ENCODE results near the gene FAM180A. TPM values are rescaled to one million over a fixed set of nuclear protein-coding genes. Genes with fewer than 3 reads are reported as not detected.

FAM180A gene
- polyA plus RNA-seq, 4 donors: 1.3 TPM; not detected in 3

GRCh38 chr7:135755351-135755753 lies 6.7 kb upstream of the FAM180A start:
- Histone ChIP-seq H3K4me3 (ENCODE audit: low read depth in 1 of 3, low read length in 3 of 3) (no peak overlapping the region), H3K9me3 (ENCODE audit: control insufficient read depth in 2 of 2, insufficient read depth in 1 of 2, low read depth in 1 of 2, low read length in 1 of 2) (no peaks in the 10 kb centered on the region), H3K4me1 (ENCODE audit: control insufficient read depth in 3 of 3, insufficient read depth in 2 of 3, low read depth in 1 of 3, low read length in 2 of 3) (peaks cover 0 to 2% (median 0%) of the 10 kb centered on the region in 3 donors), H3K27ac (ENCODE audit: low read depth in 1 of 3, low read length in 2 of 3) (no peak overlapping the region), H3K27me3 (ENCODE audit: control insufficient read depth in 3 of 3, insufficient read depth in 3 of 3, low read length in 3 of 3) (peaks cover 0 to 8% (median 0%) of the 10 kb centered on the region in 3 donors), H3K36me3 (ENCODE audit: control insufficient read depth in 3 of 3, insufficient read depth in 2 of 3, low read depth in 1 of 3, low read length in 3 of 3) (no peaks in the 10 kb centered on the region)
- DNase-seq: no peak
- 88 to 90% (median 90%) methylated on average over 11 of the region's 11 CpGs for WGBS, 3 donors
- no peak for FAIRE-seq

GRCh38 chr7:135753616-135754413 lies 5.2 kb upstream of the FAM180A start:
- H3K36me3 ChIP-seq (ENCODE audit: control insufficient read depth in 3 of 3, insufficient read depth in 2 of 3, low read depth in 1 of 3, low read length in 3 of 3): no peaks in the 10 kb centered on the region
- H3K27ac ChIP-seq (ENCODE audit: low read depth in 1 of 3, low read length in 2 of 3): no peak overlapping the region
- no peak for DNase-seq
- WGBS, 3 donors: 85 to 88% (median 85%) methylated on average over 8 of the region's 8 CpGs
- FAIRE-seq: no peak
- peaks cover 0 to 2% (median 0%) of the 10 kb centered on the region in 3 donors for H3K4me1 ChIP-seq (ENCODE audit: control insufficient read depth in 3 of 3, insufficient read depth in 2 of 3, low read depth in 1 of 3, low read length in 2 of 3)
- no peak overlapping the region for H3K4me3 ChIP-seq (ENCODE audit: low read depth in 1 of 3, low read length in 3 of 3)
- no peaks in the 10 kb centered on the region for H3K9me3 ChIP-seq (ENCODE audit: control insufficient read depth in 2 of 2, insufficient read depth in 1 of 2, low read depth in 1 of 2, low read length in 1 of 2)
- peaks cover 0 to 8% (median 0%) of the 10 kb centered on the region in 3 donors for H3K27me3 ChIP-seq (ENCODE audit: control insufficient read depth in 3 of 3, insufficient read depth in 3 of 3, low read length in 3 of 3)

- no peak overlapping the region for H3K4me3 ChIP-seq (ENCODE audit: low read depth in 1 of 3, low read length in 3 of 3)
- H3K27ac ChIP-seq (ENCODE audit: low read depth in 1 of 3, low read length in 2 of 3): no peak overlapping the region
- H3K27me3 ChIP-seq (ENCODE audit: control insufficient read depth in 3 of 3, insufficient read depth in 3 of 3, low read length in 3 of 3): no peaks in the 10 kb centered on the region
- FAIRE-seq: no peak
- no peaks in the 10 kb centered on the region for H3K36me3 ChIP-seq (ENCODE audit: control insufficient read depth in 3 of 3, insufficient read depth in 2 of 3, low read depth in 1 of 3, low read length in 3 of 3)
- H3K9me3 ChIP-seq (ENCODE audit: control insufficient read depth in 2 of 2, insufficient read depth in 1 of 2, low read depth in 1 of 2, low read length in 1 of 2): no peaks in the 10 kb centered on the region
- WGBS, 3 donors: 85 to 87% (median 85%) methylated on average over 8 of the region's 8 CpGs
- DNase-seq: no peak
- no peaks in the 10 kb centered on the region for H3K4me1 ChIP-seq (ENCODE audit: control insufficient read depth in 3 of 3, insufficient read depth in 2 of 3, low read depth in 1 of 3, low read length in 2 of 3)
Observed at GRCh38 chr7:135747366-135747765, 1.2 kb downstream of the FAM180A start.

GRCh38 chr7:135745703-135746312 lies 2.8 kb downstream of the FAM180A start:
- no peaks in the 10 kb centered on the region for H3K36me3 ChIP-seq (ENCODE audit: control insufficient read depth in 3 of 3, insufficient read depth in 2 of 3, low read depth in 1 of 3, low read length in 3 of 3)
- H3K4me1 ChIP-seq (ENCODE audit: control insufficient read depth in 3 of 3, insufficient read depth in 2 of 3, low read depth in 1 of 3, low read length in 2 of 3): no peaks in the 10 kb centered on the region
- H3K4me3 ChIP-seq (ENCODE audit: low read depth in 1 of 3, low read length in 3 of 3): no peak overlapping the region
- H3K9me3 ChIP-seq (ENCODE audit: control insufficient read depth in 2 of 2, insufficient read depth in 1 of 2, low read depth in 1 of 2, low read length in 1 of 2): no peaks in the 10 kb centered on the region
- H3K27me3 ChIP-seq (ENCODE audit: control insufficient read depth in 3 of 3, insufficient read depth in 3 of 3, low read length in 3 of 3): no peaks in the 10 kb centered on the region
- WGBS, 3 donors: 56 to 68% (median 61%) methylated on average over 9 of the region's 9 CpGs
- peak overlapping the region in 1 of 3 donors; percentile 57 for H3K27ac ChIP-seq (ENCODE audit: low read depth in 1 of 3, low read length in 2 of 3)
- FAIRE-seq (no peak), DNase-seq (peak in 1 of 2 donors; percentile 5)

GRCh38 chr7:135744938-135745702 lies 3.5 kb downstream of the FAM180A start:
- Histone ChIP-seq H3K4me3 (ENCODE audit: low read depth in 1 of 3, low read length in 3 of 3) (no peak overlapping the region), H3K9me3 (ENCODE audit: control insufficient read depth in 2 of 2, insufficient read depth in 1 of 2, low read depth in 1 of 2, low read length in 1 of 2) (no peaks in the 10 kb centered on the region), H3K36me3 (ENCODE audit: control insufficient read depth in 3 of 3, insufficient read depth in 2 of 3, low read depth in 1 of 3, low read length in 3 of 3) (no peaks in the 10 kb centered on the region), H3K27me3 (ENCODE audit: control insufficient read depth in 3 of 3, insufficient read depth in 3 of 3, low read length in 3 of 3) (no peaks in the 10 kb centered on the region), H3K4me1 (ENCODE audit: control insufficient read depth in 3 of 3, insufficient read depth in 2 of 3, low read depth in 1 of 3, low read length in 2 of 3) (no peaks in the 10 kb centered on the region), H3K27ac (ENCODE audit: low read depth in 1 of 3, low read length in 2 of 3) (peak overlapping the region in 1 of 3 donors; percentile 57)
- no peak for DNase-seq
- 76 to 87% (median 85%) methylated on average over 8 of the region's 8 CpGs for WGBS, 3 donors
- FAIRE-seq: no peak

- H3K27me3 ChIP-seq (ENCODE audit: control insufficient read depth in 3 of 3, insufficient read depth in 3 of 3, low read length in 3 of 3): no peaks in the 10 kb centered on the region
- no peaks in the 10 kb centered on the region for H3K36me3 ChIP-seq (ENCODE audit: control insufficient read depth in 3 of 3, insufficient read depth in 2 of 3, low read depth in 1 of 3, low read length in 3 of 3)
- H3K9me3 ChIP-seq (ENCODE audit: control insufficient read depth in 2 of 2, insufficient read depth in 1 of 2, low read depth in 1 of 2, low read length in 1 of 2): no peaks in the 10 kb centered on the region
- 47 to 66% (median 59%) methylated on average over 14 of the region's 14 CpGs for WGBS, 3 donors
- no peak for FAIRE-seq
- no peak overlapping the region for H3K4me3 ChIP-seq (ENCODE audit: low read depth in 1 of 3, low read length in 3 of 3)
- H3K4me1 ChIP-seq (ENCODE audit: control insufficient read depth in 3 of 3, insufficient read depth in 2 of 3, low read depth in 1 of 3, low read length in 2 of 3): no peaks in the 10 kb centered on the region
- no peak for DNase-seq
- no peak overlapping the region for H3K27ac ChIP-seq (ENCODE audit: low read depth in 1 of 3, low read length in 2 of 3)
Observed at GRCh38 chr7:135743907-135744731, 4.5 kb downstream of the FAM180A start.

GRCh38 chr7:135742371-135742770 lies 6.2 kb downstream of the FAM180A start:
- Histone ChIP-seq H3K27me3 (ENCODE audit: control insufficient read depth in 3 of 3, insufficient read depth in 3 of 3, low read length in 3 of 3) (no peaks in the 10 kb centered on the region), H3K9me3 (ENCODE audit: control insufficient read depth in 2 of 2, insufficient read depth in 1 of 2, low read depth in 1 of 2, low read length in 1 of 2) (no peaks in the 10 kb centered on the region), H3K27ac (ENCODE audit: low read depth in 1 of 3, low read length in 2 of 3) (no peak overlapping the region), H3K36me3 (ENCODE audit: control insufficient read depth in 3 of 3, insufficient read depth in 2 of 3, low read depth in 1 of 3, low read length in 3 of 3) (no peaks in the 10 kb centered on the region), H3K4me3 (ENCODE audit: low read depth in 1 of 3, low read length in 3 of 3) (no peak overlapping the region), H3K4me1 (ENCODE audit: control insufficient read depth in 3 of 3, insufficient read depth in 2 of 3, low read depth in 1 of 3, low read length in 2 of 3) (no peaks in the 10 kb centered on the region)
- 74 to 86% (median 81%) methylated on average over 4 of the region's 4 CpGs for WGBS, 3 donors
- DNase-seq (peak in 1 of 2 donors; percentile 6), FAIRE-seq (no peak)

GRCh38 chr7:135741905-135742304 lies 6.7 kb downstream of the FAM180A start:
- no peaks in the 10 kb centered on the region for H3K4me1 ChIP-seq (ENCODE audit: control insufficient read depth in 3 of 3, insufficient read depth in 2 of 3, low read depth in 1 of 3, low read length in 2 of 3)
- FAIRE-seq: no peak
- no peak for DNase-seq
- no peaks in the 10 kb centered on the region for H3K36me3 ChIP-seq (ENCODE audit: control insufficient read depth in 3 of 3, insufficient read depth in 2 of 3, low read depth in 1 of 3, low read length in 3 of 3)
- no peaks in the 10 kb centered on the region for H3K9me3 ChIP-seq (ENCODE audit: control insufficient read depth in 2 of 2, insufficient read depth in 1 of 2, low read depth in 1 of 2, low read length in 1 of 2)
- H3K4me3 ChIP-seq (ENCODE audit: low read depth in 1 of 3, low read length in 3 of 3): no peak overlapping the region
- H3K27me3 ChIP-seq (ENCODE audit: control insufficient read depth in 3 of 3, insufficient read depth in 3 of 3, low read length in 3 of 3): no peaks in the 10 kb centered on the region
- no peak overlapping the region for H3K27ac ChIP-seq (ENCODE audit: low read depth in 1 of 3, low read length in 2 of 3)
- 28 to 59% (median 49%) methylated on average over 2 of the region's 2 CpGs for WGBS, 3 donors

Measured in small intestine (tissue), 7 donors.